ENCODE data around the gene RNASET2. TPM values are rescaled to one million over a fixed set of nuclear protein-coding genes. Genes with fewer than 3 reads are reported as not detected.

Gene RNASET2
- total and polyA plus RNA-seq, 2 donors from 2014 or later = 50.7 to 69.0 TPM

DNA sequence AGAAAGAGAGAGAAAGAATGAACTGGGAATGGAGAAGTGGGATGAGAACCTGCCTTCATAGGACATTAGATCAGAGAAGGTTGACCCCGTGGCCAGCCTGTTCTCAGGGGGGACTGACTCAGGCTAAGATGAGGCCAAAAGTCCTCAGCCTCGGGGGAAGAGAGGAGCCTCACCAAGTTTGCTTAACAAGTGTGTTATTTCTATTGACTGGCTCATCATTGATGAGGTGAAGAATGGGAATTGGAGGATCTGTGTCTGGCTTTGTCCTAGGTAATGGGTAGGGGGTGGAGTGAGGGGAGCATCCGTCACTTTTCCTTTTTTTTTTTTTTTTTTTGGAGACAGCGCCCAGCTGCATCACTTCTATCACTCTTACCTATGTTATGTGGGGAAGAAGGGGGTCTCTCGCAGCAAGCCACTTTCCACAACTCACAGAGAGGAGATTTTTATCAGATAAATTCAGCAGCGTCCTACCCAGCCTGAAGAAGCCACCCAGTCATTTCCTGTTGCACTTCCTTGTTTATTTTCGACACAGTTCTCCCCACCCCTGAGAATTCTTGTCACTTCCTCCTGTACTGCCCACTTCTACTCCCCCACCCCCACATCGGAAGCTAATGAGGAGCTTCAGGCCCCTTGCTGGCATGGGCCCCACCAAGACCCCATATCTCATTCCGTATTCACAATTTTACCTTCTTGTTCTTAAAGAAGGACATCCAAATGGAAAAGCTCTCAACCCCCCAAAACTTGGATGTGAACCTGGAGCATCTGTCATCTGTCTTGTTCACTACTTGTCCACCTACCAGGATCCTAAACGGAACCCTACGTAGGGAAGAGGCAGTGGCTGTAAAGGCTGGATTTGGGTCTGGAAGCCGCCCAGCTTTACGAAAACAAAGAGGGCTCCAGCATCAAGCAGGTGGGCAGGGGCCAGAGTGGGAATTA lies 2.8 kb upstream of the RNASET2 start:
- TF ChIP-seq, protein P1, sequence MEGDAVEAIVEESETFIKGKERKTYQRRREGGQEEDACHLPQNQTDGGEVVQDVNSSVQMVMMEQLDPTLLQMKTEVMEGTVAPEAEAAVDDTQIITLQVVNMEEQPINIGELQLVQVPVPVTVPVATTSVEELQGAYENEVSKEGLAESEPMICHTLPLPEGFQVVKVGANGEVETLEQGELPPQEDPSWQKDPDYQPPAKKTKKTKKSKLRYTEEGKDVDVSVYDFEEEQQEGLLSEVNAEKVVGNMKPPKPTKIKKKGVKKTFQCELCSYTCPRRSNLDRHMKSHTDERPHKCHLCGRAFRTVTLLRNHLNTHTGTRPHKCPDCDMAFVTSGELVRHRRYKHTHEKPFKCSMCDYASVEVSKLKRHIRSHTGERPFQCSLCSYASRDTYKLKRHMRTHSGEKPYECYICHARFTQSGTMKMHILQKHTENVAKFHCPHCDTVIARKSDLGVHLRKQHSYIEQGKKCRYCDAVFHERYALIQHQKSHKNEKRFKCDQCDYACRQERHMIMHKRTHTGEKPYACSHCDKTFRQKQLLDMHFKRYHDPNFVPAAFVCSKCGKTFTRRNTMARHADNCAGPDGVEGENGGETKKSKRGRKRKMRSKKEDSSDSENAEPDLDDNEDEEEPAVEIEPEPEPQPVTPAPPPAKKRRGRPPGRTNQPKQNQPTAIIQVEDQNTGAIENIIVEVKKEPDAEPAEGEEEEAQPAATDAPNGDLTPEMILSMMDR (IDR thresholded peaks at IDR 0.05; ENCODE audit: borderline replicate concordance, extremely low read depth, insufficient read depth) = no peak
- no peak overlapping the region for H3K9ac ChIP-seq (ENCODE audit: low read length in 3 of 3)
- H3K9me3 ChIP-seq (ENCODE audit: control insufficient read depth in 2 of 3, insufficient read depth in 1 of 3, low read length in 3 of 3) = no peaks in the 10 kb centered on the region
- intact Hi-C loops (cut with DNase I) = no loop called here
- H3K4me1 ChIP-seq (ENCODE audit: control insufficient read depth in 2 of 3, insufficient read depth in 2 of 3, low read depth in 1 of 3, low read length in 3 of 3) = peaks cover 0 to 7% (median 0%) of the 10 kb centered on the region in 3 donors
- H3K4me3 ChIP-seq (ENCODE audit: low read length in 3 of 3) = no peak overlapping the region
- no peaks in the 10 kb centered on the region for H3K36me3 ChIP-seq (ENCODE audit: control insufficient read depth in 2 of 3, insufficient read depth in 3 of 3, low read length in 3 of 3)
- H3K27me3 ChIP-seq (ENCODE audit: control insufficient read depth, insufficient read depth, low read length) = no peaks in the 10 kb centered on the region
- FAIRE-seq (no peak), DNase-seq (peak in 1 of 5 donors; percentile 45)
- H3K27ac ChIP-seq (ENCODE audit: low read depth in 2 of 2, low read length in 2 of 2) = peak overlapping the region; percentile 63 to 87

DNA sequence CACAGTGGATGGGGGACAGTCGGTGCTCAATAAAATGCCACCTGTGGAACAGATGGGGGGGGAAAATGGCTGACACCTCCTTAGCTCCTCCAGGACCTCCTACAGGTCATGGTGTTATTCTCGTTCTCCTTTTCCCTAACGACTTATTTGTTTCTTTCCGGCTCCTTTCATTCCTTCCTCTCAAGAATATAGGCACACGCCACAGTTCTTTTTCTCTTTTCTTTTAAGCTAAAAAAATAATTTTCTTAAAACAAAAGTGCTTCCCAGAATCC lies 1.4 kb upstream of the RNASET2 start:
- Histone ChIP-seq H3K27ac (ENCODE audit: low read depth in 2 of 2, low read length in 2 of 2) (no peak overlapping the region), H3K4me1 (ENCODE audit: control insufficient read depth in 2 of 3, insufficient read depth in 2 of 3, low read depth in 1 of 3, low read length in 3 of 3) (peaks cover 0 to 7% (median 0%) of the 10 kb centered on the region in 3 donors), H3K27me3 (ENCODE audit: control insufficient read depth, insufficient read depth, low read length) (no peaks in the 10 kb centered on the region), H3K4me3 (ENCODE audit: low read length in 3 of 3) (no peak overlapping the region), H3K36me3 (ENCODE audit: control insufficient read depth in 2 of 3, insufficient read depth in 3 of 3, low read length in 3 of 3) (no peaks in the 10 kb centered on the region), H3K9me3 (ENCODE audit: control insufficient read depth in 2 of 3, insufficient read depth in 1 of 3, low read length in 3 of 3) (no peaks in the 10 kb centered on the region), H3K9ac (ENCODE audit: low read length in 3 of 3) (no peak overlapping the region)
- FAIRE-seq = no peak
- TF ChIP-seq, protein P1 (IDR thresholded peaks at IDR 0.05; ENCODE audit: borderline replicate concordance, extremely low read depth, insufficient read depth) = no peak
- intact Hi-C loops (cut with DNase I) = no loop called here
- DNase-seq = no peak

DNA sequence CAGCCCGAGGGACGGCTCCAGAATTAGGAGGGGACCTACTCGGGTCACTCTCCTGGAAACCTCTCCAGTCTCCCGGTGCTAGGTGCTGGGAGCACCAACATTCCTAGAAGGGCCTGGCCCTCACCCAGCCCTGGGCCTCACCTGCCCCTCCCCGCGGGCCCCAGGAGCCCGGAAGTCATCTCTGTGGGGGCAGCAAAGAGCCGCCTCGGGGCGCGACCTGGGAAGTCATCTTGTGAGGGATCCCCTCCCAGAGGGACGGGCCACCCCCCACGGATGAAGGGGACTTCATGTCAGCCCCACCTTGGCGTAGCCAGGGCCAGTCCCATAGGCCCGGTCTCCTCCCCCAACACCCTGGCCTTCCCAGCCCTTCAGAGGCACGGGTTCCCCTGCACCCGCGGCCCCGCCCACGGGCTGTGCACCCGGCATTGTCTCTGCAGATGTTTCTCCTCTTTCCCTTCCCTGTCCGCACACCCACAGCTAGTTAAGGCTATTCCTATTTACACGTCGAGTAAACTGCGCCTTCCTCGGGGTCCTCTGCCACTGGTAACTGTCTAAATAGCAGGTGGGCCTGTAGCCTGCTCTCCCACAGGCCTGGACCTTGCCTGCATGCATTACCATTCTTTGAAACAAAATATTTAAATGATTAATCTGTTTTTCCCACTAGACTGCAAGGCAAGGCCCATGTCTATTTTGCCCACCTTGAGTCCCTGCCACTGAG lies 896 bp upstream of the RNASET2 start:
- H3K9ac ChIP-seq (ENCODE audit: low read length in 3 of 3) = peak overlapping the region in 1 of 3 donors; percentile 75
- H3K9me3 ChIP-seq (ENCODE audit: control insufficient read depth in 2 of 3, insufficient read depth in 1 of 3, low read length in 3 of 3) = no peaks in the 10 kb centered on the region
- FAIRE-seq (no peak), DNase-seq (peak; percentile 37 to 90 (median 69))
- peak overlapping the region in 2 of 3 donors; percentile 53 to 75 for H3K4me3 ChIP-seq (ENCODE audit: low read length in 3 of 3)
- no peaks in the 10 kb centered on the region for H3K36me3 ChIP-seq (ENCODE audit: control insufficient read depth in 2 of 3, insufficient read depth in 3 of 3, low read length in 3 of 3)
- intact Hi-C loops (cut with DNase I) = no loop called here
- peaks cover 0 to 7% (median 0%) of the 10 kb centered on the region in 3 donors for H3K4me1 ChIP-seq (ENCODE audit: control insufficient read depth in 2 of 3, insufficient read depth in 2 of 3, low read depth in 1 of 3, low read length in 3 of 3)
- no peaks in the 10 kb centered on the region for H3K27me3 ChIP-seq (ENCODE audit: control insufficient read depth, insufficient read depth, low read length)
- TF ChIP-seq, protein P1 (IDR thresholded peaks at IDR 0.05; ENCODE audit: borderline replicate concordance, extremely low read depth, insufficient read depth) = no peak
- peak overlapping the region; percentile 86 to 90 for H3K27ac ChIP-seq (ENCODE audit: low read depth in 2 of 2, low read length in 2 of 2)

All from kidney (tissue), 14 donors.